ENCODE data around the gene DTNA.

DNA sequence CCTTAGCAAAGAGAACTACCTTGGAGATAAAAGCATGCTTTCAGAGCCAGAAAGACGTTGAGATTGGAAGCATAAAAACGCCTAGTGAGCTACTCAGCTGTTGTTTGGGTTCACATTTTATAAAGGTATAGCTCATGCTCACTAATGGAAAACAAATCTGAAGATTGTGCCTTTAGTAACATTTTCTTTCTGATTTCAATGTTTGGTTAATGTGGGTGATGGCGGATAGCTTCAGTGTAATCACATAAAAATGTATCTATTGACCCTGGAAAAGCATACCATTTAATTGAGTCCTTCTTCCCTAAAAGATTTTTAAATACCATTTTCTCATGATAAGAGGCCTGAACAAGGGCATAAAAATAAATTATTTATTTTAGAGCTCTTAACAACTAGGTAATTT is 73.4 kb downstream of the DTNA start:
- TF ChIP-seq YY1 (IDR thresholded peaks at IDR 0.05; ENCODE audit: insufficient read depth, insufficient read length) (no peak), ZNF274 (IDR thresholded peaks at IDR 0.05; ENCODE audit: low read depth, low read length) (no peak)
